Daoy (cell line): ENCODE results near the gene IGSF6. TPM values are rescaled to one million over a fixed set of nuclear protein-coding genes. Genes with fewer than 3 reads are reported as not detected.
"Not testable (repeated sequence)": the region's sequence is repeated elsewhere in the genome, so short reads cannot be mapped to it uniquely, and the experiment has no call there.

Experiments used
- DNase-seq: peaks from one replicate; pipeline ENCODE4 v3.0.0-alpha.2; 2015; ENCODE audit warnings: low read depth
- total RNA-seq: library from RNA; depleted of rRNA; stranded (reverse); fragments of >200 nt; shearing (Covaris generic); gene quantifications from 2 replicates; pipeline ENCODE4 v1.2.3, GENCODE V29; 2014

Gene IGSF6
- total RNA-seq, 1 experiment from 2014 or later: not detected

DNA sequence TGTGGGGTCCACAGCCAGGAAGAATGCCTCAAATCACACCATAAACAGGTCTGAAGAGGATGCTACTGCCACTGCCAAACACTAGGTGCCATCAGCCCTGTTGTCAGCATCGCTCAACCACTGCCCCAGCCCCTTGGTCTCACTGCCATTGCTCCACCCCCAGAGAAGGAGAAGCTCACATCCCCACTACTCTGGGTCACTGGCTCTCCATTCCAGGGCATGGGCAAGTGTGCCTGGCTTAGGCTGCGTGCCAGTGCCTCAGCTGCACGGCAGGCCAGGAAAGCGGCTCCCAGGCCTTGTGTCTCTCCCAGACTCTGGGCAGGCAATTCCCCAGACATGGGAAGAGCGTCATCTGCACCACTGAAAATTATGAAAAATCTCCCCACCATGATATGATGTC lies 1.2 kb upstream of the IGSF6 start:
- DNase-seq: no peak

DNA sequence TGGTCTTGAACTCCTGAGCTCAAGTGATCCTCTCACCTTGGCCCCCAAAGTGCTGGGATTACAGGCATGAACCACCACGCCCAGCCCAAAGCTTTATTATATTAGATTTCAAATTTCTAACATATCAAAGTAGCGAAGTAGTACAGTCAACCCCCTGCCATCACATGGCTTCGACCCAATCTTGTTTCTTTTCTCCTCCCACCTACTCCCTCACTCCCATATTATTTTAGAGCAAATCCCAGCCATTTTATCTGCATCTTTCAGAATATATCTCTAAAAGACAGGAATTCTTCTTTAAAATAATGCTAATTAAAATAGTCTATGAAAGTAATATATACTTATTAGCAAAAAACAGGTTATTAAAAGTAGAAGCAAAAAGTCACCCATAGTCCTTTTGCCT lies 893 bp downstream of the IGSF6 start:
- DNase-seq: no peak

DNA sequence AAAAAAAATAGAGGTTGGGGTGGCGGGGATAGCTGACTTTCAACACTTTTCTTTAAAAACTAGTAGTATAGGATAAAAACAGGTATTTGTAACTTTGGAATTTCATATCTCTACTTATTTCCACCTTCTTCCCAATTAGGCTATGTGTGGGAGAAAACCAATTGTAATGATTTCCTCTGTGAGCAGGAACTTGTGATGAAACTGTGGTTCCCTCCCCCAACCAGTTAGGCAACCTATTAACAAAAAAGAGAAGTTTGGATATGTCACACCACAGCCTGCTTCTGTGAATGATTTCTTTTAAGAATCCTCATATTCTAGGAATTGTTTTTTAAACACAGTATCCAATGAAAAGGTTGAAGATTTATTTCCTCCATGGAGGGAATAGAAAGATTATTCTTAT lies 1.9 kb downstream of the IGSF6 start:
- DNase-seq: no peak

DNA sequence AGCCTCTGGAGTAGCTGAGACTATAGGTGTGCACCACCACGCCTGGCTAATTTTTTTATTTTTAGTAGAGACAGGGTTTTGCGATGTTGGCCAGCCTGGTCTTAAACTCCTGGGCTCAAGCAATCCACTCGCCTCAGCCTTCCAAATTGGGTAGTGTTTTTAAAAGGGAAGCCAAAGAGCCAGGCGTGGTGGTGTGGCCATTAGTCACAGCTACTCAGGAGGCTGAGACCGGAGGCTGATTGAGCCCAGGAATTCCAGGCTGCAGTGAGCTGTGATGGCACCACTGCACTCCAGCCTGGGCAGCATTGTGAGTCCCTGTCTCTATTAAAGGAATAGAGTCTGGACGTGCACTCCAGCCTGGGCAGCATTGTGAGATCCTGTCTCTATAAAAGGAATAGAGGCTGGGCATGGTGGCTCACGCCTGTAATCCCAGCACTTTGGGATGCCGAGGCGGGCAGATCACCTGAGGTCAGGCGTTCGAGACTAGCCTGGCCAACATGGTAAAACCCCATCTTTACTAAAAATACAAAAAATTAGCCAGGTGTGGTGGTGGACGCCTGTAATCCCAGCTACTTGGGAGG lies 2.5 kb downstream of the IGSF6 start:
- DNase-seq: not testable (repeated sequence)

DNA sequence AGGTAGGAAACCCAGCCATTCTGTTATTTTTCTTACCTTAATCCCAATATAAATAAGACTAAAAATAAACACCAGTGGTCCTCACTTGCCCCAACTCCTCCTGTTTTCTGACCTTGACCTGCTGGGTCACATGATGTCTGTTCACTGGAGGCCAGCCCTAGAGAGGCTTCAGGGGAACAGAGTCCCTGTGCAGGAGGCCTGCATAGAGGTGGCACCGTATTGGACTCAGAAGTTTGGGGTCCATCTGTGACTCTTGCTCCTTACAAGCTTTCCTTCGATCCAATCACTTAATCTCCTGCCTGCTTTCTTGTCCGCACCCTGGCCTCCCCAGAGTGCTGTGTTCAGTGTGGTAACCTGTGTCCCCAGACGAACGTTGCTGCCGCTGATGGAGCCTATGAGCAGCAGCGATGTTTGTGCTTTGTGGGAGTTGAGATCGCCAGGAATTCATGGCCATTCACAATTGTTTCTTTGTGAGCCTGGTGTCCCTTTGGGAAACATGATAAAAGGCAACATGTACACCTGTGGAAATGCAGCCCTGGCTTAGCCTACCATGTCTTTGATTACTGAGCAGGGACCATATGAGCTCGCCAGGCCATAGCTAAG lies 4.7 kb downstream of the IGSF6 start:
- DNase-seq: no peak

DNA sequence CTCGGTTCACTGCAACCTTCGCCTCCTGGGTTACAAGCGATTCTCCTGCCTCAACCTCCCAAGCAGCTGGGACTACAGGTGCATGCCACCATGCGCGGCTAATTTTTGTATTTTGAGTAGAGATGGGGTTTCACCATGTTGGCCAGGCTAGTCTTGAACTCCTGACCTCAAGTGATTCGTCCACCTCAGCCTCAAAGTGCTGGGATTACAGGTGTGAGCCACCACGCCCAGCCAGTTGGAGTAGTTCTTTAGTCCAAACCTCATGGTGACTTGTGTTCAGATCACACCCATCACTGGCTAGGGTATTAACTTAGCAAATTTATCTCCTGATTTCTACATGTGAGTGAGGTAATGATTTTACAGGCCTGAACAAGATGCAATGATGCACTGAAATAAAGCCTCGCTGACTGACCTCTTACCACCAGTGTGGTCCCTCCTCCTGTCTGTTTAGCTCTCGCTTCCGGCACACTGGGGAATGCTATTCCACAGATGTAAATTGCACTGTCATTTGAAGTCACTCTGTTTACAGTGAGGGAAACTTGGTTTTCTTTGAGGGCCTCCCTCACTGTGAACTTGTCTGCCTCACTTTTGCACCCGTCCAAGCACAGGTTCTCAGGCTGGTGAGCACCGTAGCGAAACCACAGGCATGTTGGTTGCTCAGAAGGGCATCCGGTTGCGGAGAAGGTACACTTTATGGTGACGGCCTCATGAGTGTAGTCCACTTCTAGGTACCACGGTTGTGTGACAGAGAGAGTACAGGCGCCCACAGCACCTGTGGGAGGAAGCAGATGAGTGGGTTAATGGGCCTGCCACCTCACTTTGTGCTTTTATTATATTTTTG lies 5.5 kb downstream of the IGSF6 start:
- DNase-seq: peak; percentile 6

DNA sequence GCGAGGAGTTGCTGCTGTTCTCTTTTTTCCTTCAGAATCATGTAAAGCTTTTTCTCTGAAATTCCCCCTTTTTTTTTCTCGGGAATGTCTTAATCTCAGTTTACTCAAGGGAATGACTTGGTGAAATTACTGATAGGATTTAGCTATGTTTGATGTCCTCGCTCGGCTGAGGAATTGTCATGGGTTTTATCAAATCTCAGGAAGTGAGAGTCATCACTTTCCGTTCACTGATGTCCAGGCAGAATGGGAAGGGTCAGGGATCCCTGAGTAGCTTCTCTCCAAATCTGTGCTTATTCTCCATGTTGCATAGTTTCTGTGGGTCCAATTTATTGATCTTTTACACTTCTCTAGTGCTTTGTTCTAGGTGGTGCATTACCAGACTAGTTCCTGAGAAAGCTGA lies 6.3 kb downstream of the IGSF6 start:
- DNase-seq: no peak

DNA sequence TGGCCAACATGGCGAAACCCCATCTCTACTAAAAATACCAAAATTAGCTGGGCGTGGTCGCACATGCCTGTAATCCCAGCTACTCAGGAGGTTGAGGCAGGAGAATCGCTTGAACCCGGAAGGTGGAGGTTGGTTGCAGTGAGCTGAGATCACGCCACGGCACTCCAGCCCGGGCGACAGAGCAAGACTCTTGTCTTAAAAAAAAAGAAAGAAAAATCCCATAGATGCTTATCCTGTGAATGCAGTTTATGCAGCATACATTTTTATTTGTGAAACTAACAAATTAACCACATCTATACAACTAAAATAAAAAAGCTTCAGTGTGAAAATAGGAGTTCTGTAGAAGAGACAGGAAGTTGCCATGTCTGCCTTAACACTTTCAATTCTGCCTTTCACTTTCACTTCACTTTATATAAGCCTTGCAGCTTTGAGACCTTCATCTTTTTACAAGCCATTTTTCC lies 7.1 kb downstream of the IGSF6 start:
- no peak for DNase-seq

DNA sequence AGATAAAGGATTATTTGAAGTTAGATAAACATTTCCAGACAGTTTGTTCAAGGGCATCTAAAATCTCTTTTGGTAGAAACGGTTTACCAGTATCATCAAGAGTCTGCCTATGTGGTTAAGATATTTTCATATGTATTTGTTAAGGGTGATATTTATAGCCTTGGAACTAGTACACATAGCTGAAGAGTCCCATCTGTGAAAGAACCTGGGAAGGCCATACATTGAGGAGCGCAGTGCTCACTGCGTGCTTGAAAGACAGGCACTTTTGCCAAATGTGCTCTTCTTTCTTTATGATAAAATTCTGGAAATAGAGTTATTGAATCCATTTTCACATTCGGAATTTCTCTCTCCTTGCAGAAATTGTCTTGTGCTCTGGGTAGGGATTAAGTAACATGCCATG lies 7.7 kb downstream of the IGSF6 start:
- DNase-seq: no peak

DNA sequence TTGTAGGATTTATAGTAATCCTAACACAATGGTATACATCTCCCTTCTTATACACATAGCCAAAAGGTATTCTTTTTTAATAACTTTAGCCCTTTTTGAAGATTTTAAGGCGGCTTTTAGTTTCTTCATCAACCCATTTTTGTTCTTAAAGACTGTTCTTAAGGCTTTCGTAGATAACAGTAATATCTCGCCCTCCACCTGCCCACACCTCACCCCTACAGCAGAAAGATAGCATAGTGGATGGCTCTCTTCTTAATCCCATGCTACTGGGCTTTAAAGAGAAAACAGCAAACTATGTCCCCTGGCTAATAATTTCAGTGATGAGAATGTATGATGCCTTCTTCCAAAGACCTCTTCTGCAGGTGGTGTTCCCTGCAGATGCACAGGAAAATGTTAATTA lies 8.6 kb downstream of the IGSF6 start:
- no peak for DNase-seq

DNA sequence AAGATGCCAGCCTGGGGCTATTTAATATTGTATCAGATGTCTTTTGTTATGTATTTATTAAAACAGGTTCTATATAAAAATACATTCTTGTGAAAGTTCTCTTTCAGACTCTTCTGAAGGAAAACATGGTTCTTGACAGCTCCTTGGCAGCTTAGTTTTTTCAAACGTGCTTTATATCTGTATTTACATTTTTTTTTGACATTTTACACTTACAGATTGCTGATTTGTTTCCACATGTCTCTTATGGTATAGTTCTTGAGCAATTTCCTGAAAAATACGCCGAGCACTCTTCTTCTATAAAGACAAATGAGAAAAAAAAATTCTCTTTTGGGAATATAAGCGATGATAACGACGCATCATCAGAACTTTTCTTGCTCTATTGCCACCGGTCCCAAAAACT lies 9.5 kb downstream of the IGSF6 start:
- DNase-seq: no peak

DNA sequence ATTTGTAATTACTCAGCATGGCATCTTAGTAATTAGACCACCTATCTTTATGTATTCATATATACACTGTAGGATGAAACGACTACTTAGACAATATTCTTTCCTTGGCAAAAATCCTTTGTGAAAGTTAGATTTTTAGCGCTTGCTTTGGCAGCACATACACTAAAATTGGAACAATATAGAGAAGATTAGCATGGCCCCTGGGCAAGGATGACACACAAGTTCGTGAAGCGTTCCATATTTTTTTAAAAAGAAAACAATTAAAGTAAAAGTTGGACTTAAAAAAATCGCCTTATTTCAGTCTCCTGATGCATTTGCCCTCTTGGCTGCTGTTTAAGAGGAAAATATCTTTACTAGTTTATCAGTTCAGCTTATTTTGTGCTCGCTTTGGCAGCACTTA lies 10.5 kb downstream of the IGSF6 start:
- DNase-seq: no peak

DNA sequence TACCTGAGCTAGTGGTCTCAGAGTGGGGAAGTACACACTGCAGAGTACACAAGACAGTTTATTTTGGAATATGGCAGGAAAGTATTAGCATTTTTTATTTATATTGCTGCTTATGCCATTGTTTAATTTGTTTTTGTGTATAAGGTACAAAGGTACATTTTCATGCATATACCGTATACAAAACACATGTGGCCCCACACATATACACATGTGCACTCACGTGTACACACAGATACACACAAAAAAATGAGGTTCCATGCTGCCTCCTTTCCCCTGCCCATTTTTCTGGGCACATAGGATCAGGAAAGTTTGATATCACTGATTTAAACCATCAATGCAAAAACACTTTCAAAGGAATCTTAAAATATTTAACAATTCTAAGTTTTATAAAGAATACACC lies 12.9 kb downstream of the IGSF6 start:
- DNase-seq: no peak

DNA sequence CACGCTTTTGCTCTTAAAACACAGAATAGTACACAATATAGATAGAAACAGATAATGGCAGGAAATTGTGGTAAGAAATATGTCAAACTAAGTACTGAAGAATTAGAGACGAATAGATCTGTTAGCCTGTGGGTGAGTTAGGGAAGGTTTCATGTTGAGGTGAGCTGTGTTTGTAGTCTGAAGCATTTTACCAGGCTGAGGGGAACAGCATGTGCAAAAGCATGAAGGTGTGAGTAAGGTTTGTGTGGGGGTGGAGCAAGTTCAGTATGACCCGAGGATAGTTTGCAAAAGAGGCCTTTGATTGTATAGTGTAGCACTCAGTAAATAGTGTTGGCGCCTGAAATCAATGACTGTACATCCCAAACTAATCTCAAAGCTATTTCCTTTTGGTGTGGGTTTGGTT lies 13.8 kb downstream of the IGSF6 start:
- DNase-seq: peak; percentile 13

DNA sequence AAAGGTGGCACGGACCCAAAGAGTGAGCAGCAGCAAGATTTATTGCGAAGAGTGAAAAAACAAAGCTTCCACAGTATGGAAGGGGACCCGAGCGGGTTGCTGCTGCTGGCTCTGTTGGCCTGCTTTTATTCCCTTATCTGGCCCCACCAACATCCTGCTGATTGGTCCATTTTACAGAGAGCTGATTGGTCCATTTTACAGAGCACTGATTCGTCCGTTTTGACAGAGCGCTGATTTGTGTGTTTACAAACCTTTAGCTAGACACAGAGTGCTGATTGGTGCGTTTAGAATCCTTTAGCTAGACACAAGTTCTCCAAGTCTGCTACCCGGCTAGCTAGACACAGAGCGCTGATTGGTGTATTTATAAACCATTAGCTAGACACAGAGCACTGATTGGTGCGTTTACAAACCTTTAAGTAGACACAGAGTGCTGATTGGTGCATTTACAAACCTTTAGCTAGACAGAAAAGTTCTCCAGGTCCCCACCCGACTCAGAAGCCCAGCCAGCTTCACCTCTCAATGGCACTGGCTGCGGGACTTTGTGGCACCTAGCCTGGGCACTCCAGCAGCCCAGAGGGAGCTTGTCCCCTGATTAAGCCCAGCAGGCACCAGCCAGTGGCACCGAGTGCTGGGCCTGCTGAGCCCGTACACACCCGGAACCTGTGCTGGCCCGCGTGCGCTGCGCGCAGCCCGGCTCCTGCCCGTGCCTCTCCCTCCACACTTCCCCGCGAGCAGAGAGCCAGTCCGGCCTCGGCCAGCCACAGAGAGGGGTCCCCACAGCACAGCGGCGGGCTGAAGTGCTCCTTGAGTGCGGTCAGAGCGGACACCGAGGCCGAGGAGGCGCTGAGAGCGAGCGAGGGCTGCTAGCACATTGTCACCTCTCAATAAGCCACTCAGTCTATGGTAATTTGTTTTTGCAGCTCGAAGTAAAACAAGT lies 15.1 kb downstream of the IGSF6 start:
- DNase-seq: no peak

DNA sequence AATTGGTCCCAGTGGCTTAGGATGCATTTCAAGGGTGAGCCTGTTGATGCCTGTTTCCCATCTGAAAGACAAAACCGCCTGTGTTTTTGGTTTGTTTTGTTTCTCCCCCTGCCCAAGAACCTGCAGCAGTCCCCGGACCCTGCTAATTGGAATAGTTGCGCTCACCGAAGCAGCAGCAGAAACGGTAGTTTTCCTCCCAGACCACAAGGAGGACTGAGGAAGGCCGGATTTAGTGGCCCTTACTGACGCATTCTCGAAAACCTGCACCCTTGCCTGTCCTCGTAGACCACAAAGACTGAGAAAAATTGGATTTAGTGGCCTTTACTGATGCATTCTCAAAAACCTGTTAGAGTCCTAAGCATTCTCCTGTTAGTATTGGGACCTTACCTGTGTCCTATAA lies 16.7 kb downstream of the IGSF6 start:
- not testable (repeated sequence) for DNase-seq

DNA sequence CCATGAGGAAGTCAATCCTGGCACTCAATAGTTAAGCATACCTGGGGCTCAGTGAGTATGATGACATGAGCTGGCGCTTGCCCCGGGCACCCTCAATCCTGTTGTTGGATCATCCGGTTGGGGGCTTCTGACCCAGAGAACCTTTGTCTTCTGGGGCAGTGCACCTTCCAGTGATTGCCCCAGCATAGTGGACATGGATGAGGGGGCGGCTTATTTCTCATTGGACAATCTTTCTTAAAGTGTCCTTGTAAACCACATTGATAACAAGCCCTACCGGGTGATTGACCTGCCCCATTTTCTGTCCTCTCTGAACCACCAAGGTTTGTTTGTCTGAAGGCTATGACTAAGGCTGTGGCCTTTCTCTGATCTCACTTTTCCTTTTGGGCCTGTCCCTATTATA lies 18.2 kb downstream of the IGSF6 start:
- no peak for DNase-seq

DNA sequence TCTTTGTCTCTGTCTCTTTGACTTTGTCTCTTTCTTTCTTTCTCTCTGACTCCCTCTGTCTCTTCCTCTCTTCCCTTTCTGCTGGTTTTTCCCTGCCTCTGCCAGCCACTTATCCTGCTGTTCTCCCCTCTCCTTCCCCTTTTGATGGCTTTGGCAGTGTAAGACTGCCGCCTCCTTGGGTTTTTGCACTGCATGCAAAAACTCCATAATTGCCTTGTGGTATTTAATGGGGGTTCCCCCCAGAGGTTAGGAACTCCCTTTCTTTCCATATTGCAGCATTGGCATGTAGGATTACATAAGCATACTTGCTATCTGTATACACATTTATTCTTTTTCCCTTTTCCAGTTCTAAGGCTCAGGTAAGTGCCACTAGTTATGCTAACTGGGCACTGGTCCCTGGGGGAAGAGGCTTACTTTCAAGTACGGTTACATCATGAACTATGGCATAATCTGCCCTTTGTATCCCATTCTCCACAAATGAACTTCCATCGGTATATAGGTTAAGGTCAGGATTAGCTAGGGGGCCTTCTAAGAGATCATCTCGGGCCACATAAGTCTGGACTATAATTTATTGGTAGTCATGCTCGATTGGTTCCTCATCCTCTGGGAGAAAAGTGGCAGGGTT lies 20.3 kb downstream of the IGSF6 start:
- DNase-seq: not testable (repeated sequence)

DNA sequence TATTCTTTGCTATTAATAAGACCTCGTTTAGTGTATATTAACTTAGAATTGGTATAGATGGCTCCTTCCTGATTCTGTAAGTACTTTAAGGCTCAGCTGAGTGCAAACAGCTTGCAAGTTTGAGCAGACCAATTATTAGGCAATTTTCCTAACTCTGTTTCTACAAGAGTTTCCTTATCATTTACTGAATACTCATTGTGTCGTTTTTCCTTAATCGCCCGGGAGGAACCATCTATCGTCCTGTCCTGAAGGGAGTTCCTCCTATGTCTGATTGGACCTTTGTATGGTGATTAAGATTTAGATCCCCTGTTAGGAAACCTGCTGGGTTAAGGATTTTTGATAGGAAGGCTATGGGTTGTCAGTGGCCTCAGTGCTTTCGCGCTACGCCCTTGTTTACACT lies 21.0 kb downstream of the IGSF6 start:
- DNase-seq: not testable (repeated sequence)

DNA sequence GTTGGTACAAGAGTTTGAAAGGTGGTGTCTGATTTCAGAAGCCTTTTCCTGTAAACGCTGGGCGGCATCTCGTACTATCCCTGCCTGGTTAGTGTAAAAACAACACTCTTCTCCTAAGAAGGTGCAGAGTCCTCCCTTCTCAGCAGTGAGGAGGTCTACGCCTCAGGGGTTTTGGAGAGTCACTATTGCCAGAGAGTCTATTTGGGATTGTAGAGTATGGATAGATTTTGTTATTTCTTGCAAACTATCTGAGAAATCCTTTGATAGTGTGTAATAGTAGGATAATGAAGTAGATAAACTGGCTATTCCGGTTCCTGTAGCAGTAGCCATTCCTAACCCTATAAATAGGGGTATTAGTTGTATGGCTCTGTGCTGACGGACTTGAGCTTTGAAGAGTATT lies 21.5 kb downstream of the IGSF6 start:
- DNase-seq: not testable (repeated sequence)
